GM21526 (cell line): ENCODE results near the gene SZRD1.

Experiments
- ATAC-seq: cut with Tn5 transposase; IDR thresholded peaks from one replicate; pipeline ENCODE4 v1.9.1; 2021; ENCODE audit warnings: moderate library complexity; ENCODE audit not compliant: unreplicated experiment, low FRiP score

SZRD1 gene

GRCh38 chr1:16393570-16394521 lies 26.8 kb downstream of the SZRD1 start:
- no peak for ATAC-seq

- no peak for ATAC-seq
These were observed 27.9 kb downstream of the SZRD1 start for GRCh38 chr1:16394977-16395376.

- no peak for ATAC-seq
These were observed 29.5 kb downstream of the SZRD1 start for GRCh38 chr1:16396591-16396990.

GRCh38 chr1:16397120-16397519 lies 30.1 kb downstream of the SZRD1 start:
- no peak for ATAC-seq

- ATAC-seq = no peak
These were observed 31.4 kb downstream of the SZRD1 start for GRCh38 chr1:16398371-16398953.

GRCh38 chr1:16402742-16403141 lies 35.7 kb downstream of the SZRD1 start:
- ATAC-seq = no peak

- ATAC-seq = no peak
These were observed 38.4 kb downstream of the SZRD1 start for GRCh38 chr1:16405441-16405840.

GRCh38 chr1:16406868-16407267 lies 39.8 kb downstream of the SZRD1 start:
- ATAC-seq = no peak

GRCh38 chr1:16409536-16410152 lies 42.6 kb downstream of the SZRD1 start:
- no peak for ATAC-seq

GRCh38 chr1:16410803-16411202 lies 43.8 kb downstream of the SZRD1 start:
- no peak for ATAC-seq

GRCh38 chr1:16413191-16413590 lies 46.1 kb downstream of the SZRD1 start:
- ATAC-seq = no peak

- no peak for ATAC-seq
These were observed 51.9 kb downstream of the SZRD1 start for GRCh38 chr1:16418823-16419425.

- ATAC-seq = no peak
These were observed 53.5 kb downstream of the SZRD1 start for GRCh38 chr1:16420424-16421118.

- no peak for ATAC-seq
These were observed 54.2 kb downstream of the SZRD1 start for GRCh38 chr1:16421201-16421600.

GRCh38 chr1:16422041-16422440 lies 55.0 kb downstream of the SZRD1 start:
- ATAC-seq = no peak

GRCh38 chr1:16425125-16426025 lies 58.3 kb downstream of the SZRD1 start:
- no peak for ATAC-seq

- ATAC-seq = no peak
These were observed 63.6 kb downstream of the SZRD1 start for GRCh38 chr1:16430606-16431005.

- no peak for ATAC-seq
These were observed 66.0 kb downstream of the SZRD1 start for GRCh38 chr1:16433030-16433429.

GRCh38 chr1:16434007-16434406 lies 67.0 kb downstream of the SZRD1 start:
- ATAC-seq = no peak

- no peak for ATAC-seq
These were observed 67.5 kb downstream of the SZRD1 start for GRCh38 chr1:16434501-16434900.
